ENCODE measurements around the gene TMBIM1.
A peak's percentile ranks its signal among the peaks of the same experiment; 100 is the strongest.
"Not testable (repeated sequence)": the region's sequence is repeated elsewhere in the genome, so short reads cannot be mapped to it uniquely, and the experiment has no call there.

TMBIM1 gene

DNA sequence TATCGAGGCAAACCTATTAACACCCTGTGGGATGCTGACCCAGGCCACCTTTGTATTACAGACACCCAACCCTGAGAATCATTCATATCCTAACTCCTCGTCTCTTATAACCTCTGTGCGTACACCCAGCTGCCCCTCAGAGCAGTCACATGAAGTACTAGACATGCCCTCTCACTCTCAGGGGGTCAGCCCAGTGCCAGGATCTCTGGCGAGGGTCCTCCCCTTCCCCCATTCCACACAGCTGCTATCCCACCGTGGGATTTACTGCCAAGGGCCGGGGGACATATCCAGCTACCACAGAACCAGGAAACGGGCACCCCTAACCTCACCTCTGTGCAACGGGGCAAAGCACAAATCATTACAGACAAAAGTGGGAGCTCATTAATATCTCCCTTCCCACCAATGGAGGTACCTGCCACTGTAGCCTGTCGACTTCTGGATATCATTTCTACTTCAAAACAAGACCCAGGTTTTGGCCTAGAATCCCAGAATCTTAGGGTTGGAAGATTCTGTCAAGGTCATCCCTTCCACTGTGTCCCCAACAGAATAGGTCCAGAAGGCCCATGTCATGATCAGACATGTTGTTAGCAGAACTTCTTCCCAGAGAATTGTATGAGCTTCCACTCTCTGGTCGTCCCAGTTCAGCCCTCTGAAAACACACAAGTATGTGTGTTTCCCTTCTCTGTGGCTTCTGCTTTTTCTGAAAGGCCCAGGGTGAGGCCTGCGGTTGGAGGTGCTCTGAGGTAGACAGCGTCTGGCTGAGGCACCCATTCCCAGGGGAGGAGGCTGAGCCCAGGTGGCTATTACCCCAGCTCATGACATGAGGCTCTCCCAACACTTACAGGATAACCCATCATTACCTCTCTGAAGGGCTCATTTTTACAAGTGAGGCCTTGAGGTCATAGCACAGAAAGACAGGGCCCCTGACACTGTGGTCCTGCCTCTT, 1.7 kb downstream of the TMBIM1 start:
- no peak for DNase-seq

DNA sequence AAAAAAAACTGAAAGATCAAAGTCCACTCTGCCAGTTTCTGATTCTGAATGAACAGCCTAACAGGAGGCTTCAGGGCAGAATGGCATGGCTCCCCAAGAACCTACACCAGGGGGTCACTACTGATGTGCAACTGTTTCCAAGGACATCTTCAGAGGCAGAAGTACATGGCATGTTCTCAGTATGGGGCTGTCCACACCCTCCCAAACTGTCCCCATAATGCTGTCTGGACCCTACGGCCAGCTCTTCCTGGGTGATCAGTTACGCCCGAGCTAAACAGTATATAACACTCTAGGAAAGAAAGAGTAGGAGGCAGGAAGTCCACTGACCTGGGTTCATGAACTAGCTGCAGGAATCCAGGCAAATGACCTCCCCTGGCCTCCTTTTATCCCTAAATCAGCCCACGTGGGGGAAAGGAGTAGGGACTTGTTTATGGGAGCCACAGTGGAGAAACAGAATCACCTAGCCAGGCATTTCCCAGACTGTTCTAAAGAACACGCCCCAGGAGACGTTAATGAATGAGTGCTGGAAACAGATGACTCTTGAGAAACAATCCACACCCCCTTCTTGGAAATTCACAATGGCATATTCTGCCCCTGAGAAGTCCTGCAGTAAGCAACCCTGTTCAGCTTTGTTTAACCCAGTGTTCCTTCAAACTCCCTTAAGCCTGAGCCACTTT, 2.5 kb downstream of the TMBIM1 start:
- DNase-seq, result no peak

DNA sequence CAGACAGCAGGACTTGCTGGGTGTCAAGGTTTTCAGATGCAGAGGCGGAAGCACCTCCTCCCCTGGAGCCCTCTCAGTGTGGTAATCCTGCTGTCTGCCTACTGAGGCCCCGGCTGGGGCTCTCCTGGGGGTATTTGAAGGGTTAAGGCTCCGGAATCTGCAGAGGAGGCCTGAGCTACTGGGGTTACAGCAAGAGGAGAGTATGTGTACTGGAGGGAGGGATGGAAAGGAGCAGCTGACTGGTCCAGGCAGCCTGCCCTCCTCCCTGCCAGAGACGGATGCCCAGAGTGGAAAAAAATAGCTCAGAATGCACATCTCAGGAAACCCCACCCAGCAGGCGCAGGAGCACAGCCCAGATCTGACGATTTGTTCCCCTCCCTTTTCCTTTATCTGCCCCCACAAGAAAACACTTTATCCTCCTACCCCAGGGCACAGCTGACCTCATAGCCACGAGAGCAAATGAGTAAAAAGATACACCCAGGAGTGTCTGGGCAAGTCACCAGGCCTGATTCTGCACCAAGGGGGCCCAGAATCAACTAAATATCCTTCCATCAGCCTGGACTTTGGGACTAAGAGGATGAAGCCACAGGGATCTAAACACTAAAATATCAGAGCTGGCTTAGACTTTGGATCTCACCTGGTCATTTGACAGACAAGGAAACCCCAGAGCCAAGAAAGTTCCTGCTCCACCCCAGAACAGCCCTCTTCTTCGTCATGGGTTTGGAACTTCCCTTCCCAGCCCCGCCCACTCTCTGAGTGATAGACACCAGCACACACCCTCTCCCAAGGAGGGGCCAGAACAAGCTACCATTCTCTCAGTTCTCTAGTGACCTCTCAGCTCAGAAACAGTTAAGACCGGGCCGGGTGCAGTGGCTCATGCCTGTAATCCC, 5.5 kb downstream of the TMBIM1 start:
- peak; percentile 89 for DNase-seq

GRCh38 chr2:218285604-218286003, 6.7 kb downstream of the TMBIM1 start:
- DNase-seq, result peak; percentile 5

DNA sequence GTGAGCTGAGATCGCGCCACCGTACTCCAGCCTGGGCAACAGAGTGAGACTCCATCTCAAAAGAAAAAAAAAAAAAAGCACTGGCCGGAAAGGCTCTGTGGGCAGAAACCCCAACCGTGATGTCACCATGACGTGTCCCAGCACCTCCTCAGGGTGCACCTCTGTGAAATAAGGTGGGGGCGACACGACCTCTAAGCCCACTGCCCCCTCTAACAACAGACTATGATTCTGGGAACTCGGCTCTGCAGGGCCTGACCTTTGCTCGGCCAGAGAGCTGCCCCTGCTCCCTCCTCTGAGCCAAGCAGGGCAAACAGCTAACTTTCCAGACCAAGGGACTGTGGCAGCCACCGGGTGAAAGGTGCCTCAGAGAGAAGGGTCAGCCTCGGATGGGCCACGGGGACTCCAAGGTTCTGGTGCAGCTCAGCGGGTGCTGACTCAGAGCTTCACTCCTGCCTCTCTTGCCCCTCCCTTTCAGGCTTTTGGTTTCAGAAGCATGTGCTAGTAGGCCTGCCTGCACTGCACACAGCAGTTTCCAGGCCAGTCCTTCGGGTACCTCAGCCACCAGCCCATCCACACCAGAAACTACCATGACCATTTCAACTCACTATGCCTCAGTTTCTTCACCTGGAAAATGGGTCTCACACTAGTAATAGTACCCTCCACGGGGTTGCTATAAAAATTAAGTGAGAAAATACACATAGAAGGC, 8.0 kb downstream of the TMBIM1 start:
- DNase-seq, result peak; percentile 6

- DNase-seq, result no peak
These were observed 9.9 kb downstream of the TMBIM1 start for GRCh38 chr2:218282173-218282991.

GRCh38 chr2:218281449-218281848, 10.9 kb downstream of the TMBIM1 start:
- no peak for DNase-seq

DNA sequence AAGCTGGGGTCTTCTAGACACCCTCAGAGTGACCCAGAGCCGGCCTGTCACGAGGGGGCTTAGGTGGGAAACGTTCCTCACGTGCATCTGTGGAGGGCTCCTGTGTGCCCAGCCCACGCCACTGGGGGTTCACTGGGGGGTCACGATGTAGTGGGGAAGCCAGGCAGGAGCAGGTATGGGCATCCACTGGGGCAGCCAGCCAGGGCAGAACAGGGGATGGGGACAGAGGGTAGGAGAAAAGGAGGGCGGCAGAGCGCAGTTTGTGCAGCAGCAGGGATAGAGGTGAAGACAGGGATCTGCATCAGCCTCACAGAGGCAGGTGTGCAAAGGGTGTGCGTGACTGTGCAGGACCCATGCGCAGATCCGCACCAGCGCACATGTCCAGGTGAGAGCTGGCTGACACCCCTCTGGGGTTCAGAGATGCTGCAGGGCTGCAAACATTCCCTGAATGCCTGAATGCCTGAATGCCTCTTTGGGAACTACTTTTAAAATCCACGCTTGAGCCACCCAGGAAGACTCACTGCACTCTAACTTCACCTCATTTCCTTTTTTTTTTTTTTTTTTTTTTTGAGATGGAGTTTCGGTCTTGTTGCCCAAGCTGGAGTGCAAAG, 11.9 kb downstream of the TMBIM1 start:
- no peak for DNase-seq

DNA sequence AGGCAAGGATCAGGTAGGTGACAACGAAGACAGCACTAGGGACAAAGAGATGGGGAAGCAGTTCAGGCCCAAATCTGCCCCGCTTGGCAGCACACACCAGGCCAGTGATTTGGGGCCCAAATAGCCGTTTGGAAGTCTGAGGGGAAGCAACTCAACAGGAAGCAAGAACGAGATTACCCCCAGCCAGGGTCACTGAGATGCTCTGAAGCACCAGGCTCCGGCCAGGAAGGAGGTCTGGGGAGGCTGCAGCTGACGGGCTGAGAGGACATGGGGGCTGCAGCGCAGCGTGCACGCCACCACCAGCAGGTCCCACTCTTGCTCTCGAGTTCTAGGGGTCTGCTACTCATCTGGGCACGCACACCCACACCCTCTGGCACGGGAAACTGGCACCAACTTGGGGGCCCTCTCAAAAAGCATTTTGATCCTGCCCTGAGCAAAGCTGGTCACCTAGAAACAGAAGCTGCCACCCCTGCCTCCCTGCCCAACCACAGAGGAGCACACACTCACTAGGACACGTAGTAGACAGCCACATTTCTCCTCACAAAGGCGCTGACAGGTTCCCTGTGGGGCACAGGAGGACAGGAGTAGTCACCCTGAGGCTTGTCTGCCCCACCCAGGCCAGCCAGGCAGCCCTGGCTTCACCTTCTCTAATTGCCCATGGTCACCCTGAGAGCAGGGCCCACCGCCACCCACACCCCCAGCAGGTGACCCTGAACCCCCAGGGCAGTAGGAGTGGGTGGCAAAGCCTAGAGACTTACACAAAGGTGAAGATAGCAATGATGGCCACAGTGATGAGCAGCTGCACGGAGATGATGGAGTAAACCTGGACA, 13.6 kb downstream of the TMBIM1 start:
- DNase-seq, result no peak

DNA sequence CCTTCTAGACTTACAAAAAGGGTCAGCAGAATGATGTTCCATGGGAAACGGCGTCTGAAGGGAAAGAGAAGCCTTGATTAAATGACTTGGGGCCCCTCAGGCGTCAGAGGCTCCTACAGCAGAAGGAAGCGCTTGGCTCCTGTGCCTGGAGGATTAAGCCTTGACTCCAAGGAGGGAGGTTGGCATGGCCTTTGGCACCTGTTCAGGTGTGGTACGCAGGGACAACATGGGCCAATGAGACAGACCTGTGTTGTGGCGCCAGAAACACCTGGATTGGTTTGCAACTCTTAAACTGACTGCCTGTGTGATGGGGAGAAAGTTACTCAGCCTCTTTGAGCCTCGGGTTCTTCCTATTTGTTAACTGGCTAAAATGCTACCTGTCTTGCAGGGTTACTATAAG, 14.4 kb downstream of the TMBIM1 start:
- DNase-seq, result no peak

GRCh38 chr2:218276986-218277755, 15.1 kb downstream of the TMBIM1 start:
- DNase-seq, result no peak

- no peak for DNase-seq
These were observed 16.8 kb downstream of the TMBIM1 start for GRCh38 chr2:218275371-218276072.

- DNase-seq, result no peak
These were observed 17.7 kb downstream of the TMBIM1 start for GRCh38 chr2:218274586-218274985.

- no peak for DNase-seq
These were observed 18.4 kb downstream of the TMBIM1 start for GRCh38 chr2:218273908-218274249.

- not testable (repeated sequence) for DNase-seq
These were observed 18.9 kb downstream of the TMBIM1 start for GRCh38 chr2:218273214-218273907.

GRCh38 chr2:218272531-218273212, 19.6 kb downstream of the TMBIM1 start:
- DNase-seq, result peak; percentile 80

DNA sequence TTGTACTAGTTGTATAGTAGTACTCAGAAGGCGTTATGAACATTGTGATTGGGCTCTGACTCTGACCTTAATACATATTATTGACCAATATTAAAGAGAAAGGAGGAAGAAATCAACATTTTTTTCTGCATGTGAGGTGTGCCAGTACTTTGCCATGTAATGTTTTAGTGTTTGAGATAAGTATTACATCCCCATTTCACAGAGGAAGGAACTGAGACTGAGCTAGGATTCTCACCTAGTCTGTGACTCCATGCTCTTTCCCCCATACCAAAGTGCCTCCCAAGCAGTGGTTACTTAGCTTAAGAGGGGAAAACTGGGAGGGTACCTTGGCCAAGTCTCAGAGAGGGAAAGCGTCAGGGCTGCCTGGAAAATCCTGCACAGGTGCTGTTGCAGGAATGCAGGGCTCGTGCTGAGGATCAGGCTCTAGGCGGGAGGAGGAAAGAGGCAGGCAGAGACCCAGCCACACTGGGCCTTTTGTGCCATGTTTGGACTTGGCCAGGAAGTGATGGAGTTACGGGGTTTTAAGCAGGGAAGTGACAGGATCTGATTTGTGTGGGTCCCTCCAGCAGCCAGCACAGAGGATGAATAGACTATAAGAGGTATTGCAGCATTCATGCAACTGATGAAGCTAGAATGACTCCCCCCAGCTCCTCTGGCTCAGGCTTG, 20.3 kb downstream of the TMBIM1 start:
- no peak for DNase-seq
